Panc1 (cell line): Measurements from ENCODE around the gene AMN. TPM values are rescaled to one million over a fixed set of nuclear protein-coding genes. Genes with fewer than 3 reads are reported as not detected.

Experiments used
- ATAC-seq: fragments of 200-7000 bp; cut with Tn5 transposase; 2 replicates; pipeline ENCODE4 v1.9.1; 2020; ENCODE audit warnings: mild to moderate bottlenecking, moderate library complexity
- BruUV-seq: library from RNA; stranded (reverse); fragments of 400-500 nt; replicated peaks from 2 replicates; lab custom pipeline; 2021; lab: Mats Ljungman, UMichigan
- CTCF ChIA-PET: fragments of 300-600 bp; sonication (Branson Sonifier 250); formaldehyde crosslinking; loops from one replicate; lab custom pipeline; 2022; ENCODE audit warnings: antibody characterized with exemption; lab: Charles Lee
- POLR2A ChIA-PET: fragments of 300-600 bp; sonication (Branson Sonifier 250); formaldehyde crosslinking; loops from one replicate; lab custom pipeline; 2022; ENCODE audit warnings: antibody characterized with exemption; lab: Charles Lee
- DNase-seq: peaks from one replicate; pipeline ENCODE4 v3.0.0-alpha.2; 2010; ENCODE audit warnings: low read depth, low spot score
- H3K27ac ChIP-seq: 2 replicates; pipeline ENCODE4 v1.5.1; 2011; ENCODE audit warnings: mild to moderate bottlenecking, low read length, inconsistent platforms
- H3K27me3 ChIP-seq: fragments of 200-500 bp; sonication (Bioruptor generic); 2 replicates; pipeline ENCODE4 v1.6.0; 2014; ENCODE audit warnings: low read length, inconsistent platforms; ENCODE audit not compliant: control insufficient read depth, insufficient read depth
- H3K36me3 ChIP-seq: fragments of 200-500 bp; sonication (Bioruptor generic); 2 replicates; pipeline ENCODE4 v1.5.1; 2014; ENCODE audit warnings: inconsistent platforms, mild to moderate bottlenecking, low read length, moderate library complexity; ENCODE audit not compliant: control insufficient read depth, insufficient read depth
- H3K4me1 ChIP-seq: 2 replicates; pipeline ENCODE4 v1.5.1; 2011; ENCODE audit warnings: inconsistent platforms, mild to moderate bottlenecking, low read length, moderate library complexity; ENCODE audit not compliant: control insufficient read depth, insufficient read depth
- H3K4me3 ChIP-seq, 2 experiments: 2 replicates each; pipeline ENCODE4 v1.5.1; 2011 to 2012; ENCODE audit warnings: low read depth in 2 of 2, low read length in 2 of 2, mild to moderate bottlenecking in 2 of 2, inconsistent platforms in 1 of 2, moderate library complexity in 1 of 2
- H3K9me3 ChIP-seq: fragments of 200-500 bp; sonication (Bioruptor generic); 2 replicates; pipeline ENCODE4 v1.5.1; 2014; ENCODE audit warnings: low read depth, mild to moderate bottlenecking, inconsistent platforms, low read length, moderate library complexity; ENCODE audit not compliant: control insufficient read depth, insufficient read depth
- POLR2AphosphoS5 ChIP-seq: IDR thresholded peaks from 2 replicates; pipeline ENCODE4 v1.6.1; 2012; ENCODE audit warnings: mild to moderate bottlenecking, low read depth, low read length, moderate library complexity
- REST ChIP-seq, 2 experiments: IDR thresholded peaks; 2 replicates each; pipeline ENCODE4 v1.6.1; 2011 to 2012; ENCODE audit warnings: low read depth in 2 of 2, control low read depth in 1 of 2, low read length in 1 of 2, mild to moderate bottlenecking in 1 of 2, moderate library complexity in 1 of 2; ENCODE audit not compliant: insufficient read depth in 1 of 2
- SIN3A ChIP-seq: IDR thresholded peaks from 2 replicates; pipeline ENCODE4 v1.6.1; 2012; ENCODE audit warnings: low read depth, mild to moderate bottlenecking, low read length, moderate library complexity, borderline replicate concordance; ENCODE audit not compliant: insufficient read depth
- TCF7L2 ChIP-seq: IDR thresholded peaks from 2 replicates; pipeline ENCODE4 v1.6.1; 2011; ENCODE audit warnings: mild to moderate bottlenecking, low read depth, low read length, inconsistent platforms
- in situ Hi-C: cut with HindIII; loops from 2 replicates; pipeline ENCODE4 v1.10.0; 2016; ENCODE audit warnings: low sequenced_read_pairs, low pct_unique_long_range_greater_than_20kb
- intact Hi-C: fragments of 100-400 bp; cut with micrococcal nuclease; formaldehyde crosslinking; loops from one replicate; pipeline ENCODE4 v1.10.0; 2022; ENCODE audit not compliant: unreplicated experiment
- total RNA-seq: library from RNA; stranded (reverse); gene quantifications from one replicate; pipeline ENCODE4 v1.2.1, GENCODE V29; 2021; ENCODE audit not compliant: unreplicated experiment
- TF ChIP-seq, protein P1 (sequence below): fragments of 450-650 bp; IDR thresholded peaks from 2 replicates; pipeline ENCODE4 v1.5.1; 2017; ENCODE audit warnings: mild to moderate bottlenecking

AMN gene
- total RNA-seq, 1 experiment from 2014 or later: 0.44 TPM

DNA sequence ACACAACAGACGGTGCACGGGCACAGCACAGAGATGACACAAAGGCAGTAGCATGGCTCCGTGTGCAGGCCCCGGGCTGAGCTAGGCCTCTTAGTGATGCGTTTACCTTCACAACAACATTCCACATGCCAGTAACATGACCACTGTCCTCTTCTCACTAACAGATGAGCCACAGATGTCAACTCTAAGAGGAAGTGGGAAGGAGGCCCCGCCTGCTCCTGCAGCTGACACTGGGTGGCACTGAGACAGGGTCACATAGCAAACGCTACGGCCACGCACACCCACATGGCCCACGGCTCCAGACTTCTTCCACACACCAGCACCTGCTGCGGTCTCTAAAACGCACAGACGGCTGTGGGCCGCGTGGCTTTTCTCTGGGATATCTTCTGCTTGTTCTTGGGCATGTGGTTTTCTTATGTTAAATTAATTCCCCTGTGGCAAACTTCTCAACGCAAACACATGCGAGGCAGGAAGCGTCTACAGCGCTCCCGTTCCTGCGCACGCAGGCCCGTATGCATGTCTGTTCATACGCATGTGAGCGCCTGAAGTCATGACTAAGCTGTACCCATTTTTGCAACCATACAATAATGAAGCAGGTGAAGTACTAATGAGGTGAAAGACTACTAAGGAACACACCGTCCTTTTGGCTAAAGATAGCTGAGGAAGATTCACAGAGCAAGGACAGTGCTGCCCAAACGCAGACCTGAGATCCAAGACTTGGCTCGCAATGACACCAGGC, 26.8 kb downstream of the AMN start:
- H3K36me3 ChIP-seq: peaks cover 2% of the 10 kb centered on the region; the same call in 1 of the 2 replicates
- ChIA-PET CTCF (no interaction called here), POLR2A (no interaction called here)
- H3K27ac ChIP-seq: no peak overlapping the region
- intact Hi-C loops (no loop called here), in situ Hi-C loops (no loop called here)
- no peaks in the 10 kb centered on the region for H3K4me1 ChIP-seq
- no TSS peak for BruUV-seq
- no peaks in the 10 kb centered on the region for H3K27me3 ChIP-seq
- H3K9me3 ChIP-seq: no peaks in the 10 kb centered on the region
- ATAC-seq (peak; percentile 50), DNase-seq (no peak)
- no peak for TF ChIP-seq TCF7L2
- TF ChIP-seq, protein P1, sequence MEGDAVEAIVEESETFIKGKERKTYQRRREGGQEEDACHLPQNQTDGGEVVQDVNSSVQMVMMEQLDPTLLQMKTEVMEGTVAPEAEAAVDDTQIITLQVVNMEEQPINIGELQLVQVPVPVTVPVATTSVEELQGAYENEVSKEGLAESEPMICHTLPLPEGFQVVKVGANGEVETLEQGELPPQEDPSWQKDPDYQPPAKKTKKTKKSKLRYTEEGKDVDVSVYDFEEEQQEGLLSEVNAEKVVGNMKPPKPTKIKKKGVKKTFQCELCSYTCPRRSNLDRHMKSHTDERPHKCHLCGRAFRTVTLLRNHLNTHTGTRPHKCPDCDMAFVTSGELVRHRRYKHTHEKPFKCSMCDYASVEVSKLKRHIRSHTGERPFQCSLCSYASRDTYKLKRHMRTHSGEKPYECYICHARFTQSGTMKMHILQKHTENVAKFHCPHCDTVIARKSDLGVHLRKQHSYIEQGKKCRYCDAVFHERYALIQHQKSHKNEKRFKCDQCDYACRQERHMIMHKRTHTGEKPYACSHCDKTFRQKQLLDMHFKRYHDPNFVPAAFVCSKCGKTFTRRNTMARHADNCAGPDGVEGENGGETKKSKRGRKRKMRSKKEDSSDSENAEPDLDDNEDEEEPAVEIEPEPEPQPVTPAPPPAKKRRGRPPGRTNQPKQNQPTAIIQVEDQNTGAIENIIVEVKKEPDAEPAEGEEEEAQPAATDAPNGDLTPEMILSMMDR: no peak
- H3K4me3 ChIP-seq: no peak overlapping the region

GRCh38 chr14:102949801-102950451, 27.5 kb downstream of the AMN start:
- in situ Hi-C loops (no loop called here), intact Hi-C loops (no loop called here)
- Histone ChIP-seq H3K4me3 (no peak overlapping the region), H3K27me3 (no peaks in the 10 kb centered on the region), H3K27ac (no peak overlapping the region), H3K36me3 (peaks cover 2% of the 10 kb centered on the region; the same call in 1 of the 2 replicates), H3K4me1 (no peaks in the 10 kb centered on the region), H3K9me3 (no peaks in the 10 kb centered on the region)
- TF ChIP-seq SIN3A (no peak), REST (IDR thresholded peaks at IDR 0.05; ENCODE audit: insufficient read depth in 1 of 2, low read depth in 2 of 2, low read length in 1 of 2) (no peak), POLR2AphosphoS5 (no peak), TCF7L2 (no peak)
- TF ChIP-seq, protein P1: no peak
- ChIA-PET POLR2A (no interaction called here), CTCF (no interaction called here)
- no TSS peak for BruUV-seq
- DNase-seq (no peak), ATAC-seq (peak; percentile 11; the same call in 1 of the 2 replicates)
